ENCODE data around the gene BBX. TPM values are rescaled to one million over a fixed set of nuclear protein-coding genes. Genes with fewer than 3 reads are reported as not detected.
A peak's percentile ranks its signal among the peaks of the same experiment; 100 is the strongest.

Gene BBX
- total and polyA plus RNA-seq, 2 of the 13 experiments (the other 11 are each of a cell fraction or from before 2014, with no cell fraction given): 13.7 to 23.2 TPM

DNA sequence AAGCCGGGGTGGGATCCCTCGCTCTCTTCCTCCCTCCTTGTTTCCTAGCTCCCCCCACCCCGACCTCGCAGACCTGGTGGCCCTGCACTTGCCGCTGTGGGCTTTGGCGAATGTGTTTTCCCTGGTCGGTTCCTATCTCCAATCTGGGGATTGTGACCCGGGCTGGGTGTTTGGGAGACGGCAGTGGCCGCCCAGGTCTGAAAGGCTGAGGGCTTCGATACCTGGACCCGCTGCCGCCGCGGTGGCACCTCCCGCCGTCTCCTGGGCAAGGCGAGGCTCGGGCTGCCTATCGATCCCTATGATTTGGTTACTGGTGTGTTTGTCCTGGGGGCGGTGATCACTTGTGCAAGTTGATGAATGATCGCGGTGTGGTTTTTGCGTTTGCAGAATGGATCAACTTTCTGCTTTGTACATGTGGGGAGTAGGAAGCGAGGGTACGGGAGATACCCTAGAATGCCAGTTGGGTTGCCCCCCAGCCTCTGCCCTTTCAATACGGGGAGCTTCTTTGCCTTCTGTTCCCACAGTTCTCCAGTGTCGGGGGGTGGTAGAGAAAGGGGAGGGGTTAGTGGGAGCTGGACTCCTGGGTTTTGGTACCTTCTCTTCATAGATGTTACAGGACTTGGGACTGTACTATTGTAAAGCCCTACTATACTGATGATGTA is 3.0 kb downstream of the BBX start (continued):
- TF ChIP-seq ZFP62 (CRISPR knock-in tag; IDR thresholded peaks at IDR 0.05): no peak
- TF ChIP-seq MTA1 (CRISPR knock-in tag; IDR thresholded peaks at IDR 0.05; ENCODE audit: borderline replicate concordance): 0 out of 2 replicates have a peak, but pooled peaks have one; percentile 33
- TF ChIP-seq, protein P1, sequence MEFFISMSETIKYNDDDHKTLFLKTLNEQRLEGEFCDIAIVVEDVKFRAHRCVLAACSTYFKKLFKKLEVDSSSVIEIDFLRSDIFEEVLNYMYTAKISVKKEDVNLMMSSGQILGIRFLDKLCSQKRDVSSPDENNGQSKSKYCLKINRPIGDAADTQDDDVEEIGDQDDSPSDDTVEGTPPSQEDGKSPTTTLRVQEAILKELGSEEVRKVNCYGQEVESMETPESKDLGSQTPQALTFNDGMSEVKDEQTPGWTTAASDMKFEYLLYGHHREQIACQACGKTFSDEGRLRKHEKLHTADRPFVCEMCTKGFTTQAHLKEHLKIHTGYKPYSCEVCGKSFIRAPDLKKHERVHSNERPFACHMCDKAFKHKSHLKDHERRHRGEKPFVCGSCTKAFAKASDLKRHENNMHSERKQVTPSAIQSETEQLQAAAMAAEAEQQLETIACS (CRISPR knock-in tag; IDR thresholded peaks at IDR 0.05): no peak
- TF ChIP-seq JUND (CRISPR knock-in tag; IDR thresholded peaks at IDR 0.05): no peak
- TF ChIP-seq ZNF557 (CRISPR knock-in tag; IDR thresholded peaks at IDR 0.05): no peak
- TF ChIP-seq, protein P2, sequence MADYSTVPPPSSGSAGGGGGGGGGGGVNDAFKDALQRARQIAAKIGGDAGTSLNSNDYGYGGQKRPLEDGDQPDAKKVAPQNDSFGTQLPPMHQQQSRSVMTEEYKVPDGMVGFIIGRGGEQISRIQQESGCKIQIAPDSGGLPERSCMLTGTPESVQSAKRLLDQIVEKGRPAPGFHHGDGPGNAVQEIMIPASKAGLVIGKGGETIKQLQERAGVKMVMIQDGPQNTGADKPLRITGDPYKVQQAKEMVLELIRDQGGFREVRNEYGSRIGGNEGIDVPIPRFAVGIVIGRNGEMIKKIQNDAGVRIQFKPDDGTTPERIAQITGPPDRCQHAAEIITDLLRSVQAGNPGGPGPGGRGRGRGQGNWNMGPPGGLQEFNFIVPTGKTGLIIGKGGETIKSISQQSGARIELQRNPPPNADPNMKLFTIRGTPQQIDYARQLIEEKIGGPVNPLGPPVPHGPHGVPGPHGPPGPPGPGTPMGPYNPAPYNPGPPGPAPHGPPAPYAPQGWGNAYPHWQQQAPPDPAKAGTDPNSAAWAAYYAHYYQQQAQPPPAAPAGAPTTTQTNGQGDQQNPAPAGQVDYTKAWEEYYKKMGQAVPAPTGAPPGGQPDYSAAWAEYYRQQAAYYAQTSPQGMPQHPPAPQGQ (CRISPR knock-in tag; IDR thresholded peaks at IDR 0.05; ENCODE audit: borderline replicate concordance): no peak
- TF ChIP-seq ZNF501 (CRISPR knock-in tag; IDR thresholded peaks at IDR 0.05): peak; percentile 38; the same call in 1 of the 2 replicates
- no peak for TF ChIP-seq ZNF572 (CRISPR knock-in tag; IDR thresholded peaks at IDR 0.05)
- no peak for TF ChIP-seq MLLT10 (CRISPR knock-in tag; IDR thresholded peaks at IDR 0.05)
- TF ChIP-seq PHF8 (CRISPR knock-in tag; IDR thresholded peaks at IDR 0.05): 0 out of 2 replicates have a peak, but pooled peaks have one; percentile 25
- TF ChIP-seq ZNF207 (IDR thresholded peaks at IDR 0.05; ENCODE audit: borderline replicate concordance): no peak
- TF ChIP-seq NFKBIZ (CRISPR knock-in tag; IDR thresholded peaks at IDR 0.05): no peak
- TF ChIP-seq ZNF564 (CRISPR knock-in tag; IDR thresholded peaks at IDR 0.05): no peak
- TF ChIP-seq SALL1 (CRISPR knock-in tag; IDR thresholded peaks at IDR 0.05): peak; percentile 28; the same call in 1 of the 2 replicates
- peak; percentile 20; the same call in 1 of the 2 replicates for TF ChIP-seq KMT2A (CRISPR knock-in tag; IDR thresholded peaks at IDR 0.05)
- TF ChIP-seq ARNT2 (CRISPR knock-in tag; IDR thresholded peaks at IDR 0.05; ENCODE audit: low read depth): peak; percentile 51; the same call in 1 of the 2 replicates
- TF ChIP-seq, protein P3, sequence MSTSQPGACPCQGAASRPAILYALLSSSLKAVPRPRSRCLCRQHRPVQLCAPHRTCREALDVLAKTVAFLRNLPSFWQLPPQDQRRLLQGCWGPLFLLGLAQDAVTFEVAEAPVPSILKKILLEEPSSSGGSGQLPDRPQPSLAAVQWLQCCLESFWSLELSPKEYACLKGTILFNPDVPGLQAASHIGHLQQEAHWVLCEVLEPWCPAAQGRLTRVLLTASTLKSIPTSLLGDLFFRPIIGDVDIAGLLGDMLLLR (CRISPR knock-in tag; IDR thresholded peaks at IDR 0.05): no peak
- TF ChIP-seq, protein P4, sequence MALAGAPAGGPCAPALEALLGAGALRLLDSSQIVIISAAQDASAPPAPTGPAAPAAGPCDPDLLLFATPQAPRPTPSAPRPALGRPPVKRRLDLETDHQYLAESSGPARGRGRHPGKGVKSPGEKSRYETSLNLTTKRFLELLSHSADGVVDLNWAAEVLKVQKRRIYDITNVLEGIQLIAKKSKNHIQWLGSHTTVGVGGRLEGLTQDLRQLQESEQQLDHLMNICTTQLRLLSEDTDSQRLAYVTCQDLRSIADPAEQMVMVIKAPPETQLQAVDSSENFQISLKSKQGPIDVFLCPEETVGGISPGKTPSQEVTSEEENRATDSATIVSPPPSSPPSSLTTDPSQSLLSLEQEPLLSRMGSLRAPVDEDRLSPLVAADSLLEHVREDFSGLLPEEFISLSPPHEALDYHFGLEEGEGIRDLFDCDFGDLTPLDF (CRISPR knock-in tag; IDR thresholded peaks at IDR 0.05): no peak
- TF ChIP-seq ZNF878 (CRISPR knock-in tag; IDR thresholded peaks at IDR 0.05): peak; percentile 18; the same call in 1 of the 2 replicates
- TF ChIP-seq ZNF713 (CRISPR knock-in tag; IDR thresholded peaks at IDR 0.05): no peak
- no peak for TF ChIP-seq MYNN (CRISPR knock-in tag; IDR thresholded peaks at IDR 0.05; ENCODE audit: low read depth)
- TF ChIP-seq ZNF3 (CRISPR knock-in tag; IDR thresholded peaks at IDR 0.05): no peak
- TF ChIP-seq SAP130 (CRISPR knock-in tag; IDR thresholded peaks at IDR 0.05; ENCODE audit: low read depth): peak; percentile 11
- peak; percentile 42 for TF ChIP-seq HNRNPLL (IDR thresholded peaks at IDR 0.05; ENCODE audit: low read depth, low read length, poor library complexity, severe bottlenecking)
- no peak for TF ChIP-seq ERF (CRISPR knock-in tag; IDR thresholded peaks at IDR 0.05)
- TF ChIP-seq GATAD2A (CRISPR knock-in tag; IDR thresholded peaks at IDR 0.05): 0 out of 2 replicates have a peak, but pooled peaks have one; percentile 25
- TF ChIP-seq CBX2 (IDR thresholded peaks at IDR 0.05; ENCODE audit: low read depth, low read length): no peak
- no peak for TF ChIP-seq CBX2 (CRISPR knock-in tag; IDR thresholded peaks at IDR 0.05; ENCODE audit: low read depth)
- TF ChIP-seq ZNF101 (CRISPR knock-in tag; IDR thresholded peaks at IDR 0.05; ENCODE audit: borderline replicate concordance, low read depth): no peak
